Measurements from ENCODE around the gene NRSN1.

NRSN1 gene

DNA sequence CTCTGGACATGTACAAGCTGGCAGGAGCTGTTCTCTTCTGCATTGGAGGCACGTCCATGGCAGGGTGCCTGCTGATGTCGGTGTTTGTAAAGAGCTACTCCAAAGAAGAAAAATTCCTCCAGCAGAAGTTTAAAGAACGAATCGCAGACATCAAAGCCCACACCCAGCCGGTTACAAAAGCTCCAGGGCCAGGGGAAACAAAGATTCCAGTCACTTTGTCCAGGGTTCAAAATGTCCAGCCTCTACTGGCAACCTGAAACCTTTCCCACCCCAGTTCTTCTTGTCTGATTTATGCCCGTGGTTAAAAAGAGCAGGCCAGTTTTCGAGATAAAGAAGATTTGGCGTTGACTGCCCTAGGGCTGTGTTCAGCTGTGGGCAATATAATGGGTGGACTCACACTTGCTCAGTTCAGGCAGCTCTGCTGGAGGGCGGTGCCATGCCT is 19.7 kb downstream of the NRSN1 start:
- DNase-seq = no peak

DNA sequence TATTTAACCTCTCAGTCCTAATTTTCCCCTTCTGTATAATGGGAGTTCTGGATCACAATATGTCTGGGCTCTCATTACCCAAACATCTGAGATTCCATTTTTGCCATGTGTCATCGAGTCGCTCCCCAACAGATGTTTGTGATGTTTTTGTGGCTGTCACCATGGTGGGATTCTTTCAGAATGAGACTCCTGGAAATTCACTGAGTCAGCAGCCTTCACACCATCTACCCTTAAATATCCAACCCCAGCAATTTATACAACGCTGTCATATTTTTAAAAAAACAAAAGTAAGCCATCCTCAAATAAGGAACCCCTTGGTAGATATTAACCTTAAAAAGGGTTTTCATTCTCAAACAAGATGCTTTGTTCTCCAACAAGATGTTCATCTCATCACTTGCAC is 20.9 kb downstream of the NRSN1 start:
- DNase-seq = no peak

DNA sequence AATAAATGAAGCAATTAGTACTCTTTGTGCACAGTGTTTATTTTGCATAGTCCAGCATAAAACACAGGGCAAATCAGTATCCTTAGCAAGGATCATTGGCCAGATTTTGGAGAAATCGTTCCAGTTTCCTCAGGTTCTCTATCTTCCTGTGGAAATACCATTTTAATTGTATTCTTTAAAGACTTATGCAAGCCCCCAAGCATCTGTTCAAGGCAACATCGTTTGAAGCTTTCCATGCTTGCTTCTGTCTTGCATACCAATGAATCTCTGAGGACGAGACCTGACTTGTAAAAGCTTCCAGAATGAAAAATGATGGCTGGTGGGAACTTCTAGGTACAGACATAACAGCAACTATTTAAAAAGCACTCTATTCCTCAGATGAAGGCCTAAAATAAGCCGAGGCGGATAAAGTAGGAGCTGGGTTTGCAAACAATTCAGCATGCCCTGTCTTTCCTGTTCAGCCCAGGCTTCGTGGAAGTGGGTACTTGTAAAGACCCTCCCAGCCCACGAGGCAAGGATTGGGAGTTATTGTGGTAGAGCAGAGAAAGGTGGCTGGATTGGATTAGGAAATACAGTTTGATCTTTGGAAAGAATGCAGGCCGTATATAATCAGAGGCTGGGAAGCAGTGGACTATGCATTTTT is 21.6 kb downstream of the NRSN1 start:
- no peak for DNase-seq

DNA sequence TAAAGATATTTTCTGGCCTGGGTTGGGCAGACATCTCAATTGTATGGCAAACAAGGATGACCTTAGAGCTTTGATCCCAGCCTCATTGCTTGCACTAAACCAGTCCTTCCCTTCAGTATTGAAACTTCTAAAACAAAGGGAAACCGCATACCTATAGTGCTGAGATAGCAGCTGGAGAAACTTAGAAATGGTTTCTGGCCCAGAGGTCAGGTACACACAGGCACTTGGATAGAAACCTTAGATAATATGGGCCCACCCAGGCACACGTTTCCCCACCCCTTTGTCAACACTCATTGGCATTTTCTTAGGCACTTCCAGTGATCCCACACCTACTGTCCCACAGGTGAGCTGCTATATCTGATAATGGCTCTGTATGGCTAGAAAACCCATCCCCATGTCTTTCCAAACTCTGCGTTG is 22.1 kb downstream of the NRSN1 start:
- DNase-seq = no peak

DNA sequence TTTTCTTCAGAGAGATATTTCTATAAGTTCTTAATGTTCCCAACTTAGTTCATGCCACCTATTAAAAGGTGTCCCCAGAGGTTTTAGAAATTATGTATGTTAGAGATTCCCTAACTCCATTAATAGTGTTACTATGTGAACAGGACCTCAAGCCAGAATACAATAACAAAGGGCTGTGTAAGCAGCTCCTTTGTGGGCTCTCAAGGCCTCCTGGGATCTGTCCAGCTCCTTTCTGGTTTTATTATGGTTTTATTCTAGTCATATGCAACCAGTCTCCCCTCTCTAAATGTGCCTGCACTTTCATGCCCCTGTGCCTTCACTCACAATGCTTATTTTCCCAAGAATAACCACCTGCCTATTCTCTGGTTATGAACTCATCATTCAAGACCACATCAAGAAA is 22.7 kb downstream of the NRSN1 start:
- DNase-seq = no peak

DNA sequence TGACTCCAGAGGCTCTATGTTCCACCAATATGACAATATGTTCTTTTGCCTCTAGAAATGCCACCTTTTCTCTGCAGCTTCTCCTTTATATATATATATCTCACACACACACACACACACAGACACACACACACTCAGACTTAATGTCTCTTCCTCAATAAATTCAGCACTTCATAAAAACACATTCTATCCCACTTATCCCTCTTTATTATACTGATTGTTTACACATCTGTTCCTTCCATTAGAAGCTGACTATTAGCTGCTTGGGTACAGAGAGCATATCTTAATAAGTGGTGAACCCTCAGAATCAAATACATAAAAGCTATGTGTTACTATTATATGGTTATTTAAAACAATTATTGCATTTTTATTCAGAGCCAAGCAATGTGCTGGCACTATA is 23.3 kb downstream of the NRSN1 start:
- DNase-seq = no peak

DNA sequence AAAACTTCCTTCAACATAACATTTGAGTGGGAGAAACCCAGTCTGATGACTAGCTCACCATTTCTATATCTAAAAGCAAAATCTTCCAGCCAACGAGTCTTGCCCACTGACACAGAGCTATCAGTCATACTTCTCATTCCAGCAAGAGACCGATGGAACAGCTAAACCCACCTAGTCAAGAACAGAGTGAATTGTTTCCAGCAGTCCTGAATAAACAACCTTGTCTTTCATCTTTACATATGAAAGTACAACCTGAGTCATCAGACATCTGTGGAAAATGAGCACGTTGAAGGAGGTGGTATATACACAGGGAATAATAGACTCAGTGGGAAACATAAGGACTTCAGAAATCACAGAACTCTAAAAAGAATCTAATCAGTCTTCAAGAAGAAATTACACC is 23.8 kb downstream of the NRSN1 start:
- DNase-seq = no peak

DNA sequence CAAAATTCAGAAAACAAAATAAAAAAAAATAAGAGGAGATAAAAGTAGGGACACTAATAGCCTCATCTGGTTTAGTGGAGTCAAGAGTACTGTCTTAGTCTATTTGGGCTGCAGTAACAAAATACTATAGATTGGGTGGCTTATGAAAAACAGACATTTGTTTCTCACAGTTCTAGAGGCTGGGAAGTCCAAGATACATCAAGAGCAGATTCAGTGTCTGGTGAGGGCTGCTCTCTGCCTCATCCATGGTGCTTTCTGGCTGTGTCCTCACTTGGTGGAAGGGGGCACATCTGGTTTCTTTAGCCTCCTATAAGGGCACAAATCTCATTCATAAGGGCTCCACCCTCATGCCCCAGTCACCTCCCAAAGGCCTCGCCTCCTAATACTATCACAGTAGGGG is 26.0 kb downstream of the NRSN1 start:
- DNase-seq = no peak

DNA sequence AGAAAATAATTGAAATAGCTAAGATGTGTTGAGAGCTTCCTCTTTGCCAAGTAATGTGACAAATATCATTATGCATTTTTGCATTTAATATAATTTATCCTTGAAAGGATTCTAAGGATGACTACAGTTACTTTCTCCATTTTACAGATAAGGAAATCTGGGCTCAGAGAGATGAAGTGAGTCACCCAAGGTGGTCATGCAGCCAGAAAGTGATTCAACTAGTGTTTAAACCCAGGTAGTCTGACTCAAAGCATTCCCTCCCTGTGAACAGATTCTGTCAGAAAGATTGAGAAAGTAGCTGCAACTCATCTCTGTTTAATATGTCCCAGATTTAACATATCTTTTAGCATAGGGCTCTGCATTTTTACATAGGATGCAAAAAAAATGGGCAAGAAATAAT is 28.1 kb downstream of the NRSN1 start:
- no peak for DNase-seq

DNA sequence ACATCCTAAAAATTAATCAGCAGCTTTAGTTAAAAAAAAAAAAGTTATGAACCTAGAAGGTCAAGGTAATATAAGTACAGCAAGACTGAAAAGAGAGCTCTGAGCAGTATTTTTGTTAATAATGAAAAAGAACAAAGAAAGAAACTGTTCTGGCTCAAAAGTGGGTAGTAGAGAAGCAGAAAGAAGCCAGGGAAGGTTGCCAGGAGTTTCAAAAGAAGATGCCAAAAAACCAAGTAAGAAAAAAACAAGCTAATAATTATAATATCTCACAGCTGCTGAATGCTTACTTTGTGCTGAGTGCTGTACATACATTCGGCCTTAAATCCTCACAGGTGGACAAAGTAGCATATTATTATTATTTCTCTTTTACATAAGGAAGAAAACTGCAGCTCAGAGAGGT is 31.9 kb downstream of the NRSN1 start:
- no peak for DNase-seq

DNA sequence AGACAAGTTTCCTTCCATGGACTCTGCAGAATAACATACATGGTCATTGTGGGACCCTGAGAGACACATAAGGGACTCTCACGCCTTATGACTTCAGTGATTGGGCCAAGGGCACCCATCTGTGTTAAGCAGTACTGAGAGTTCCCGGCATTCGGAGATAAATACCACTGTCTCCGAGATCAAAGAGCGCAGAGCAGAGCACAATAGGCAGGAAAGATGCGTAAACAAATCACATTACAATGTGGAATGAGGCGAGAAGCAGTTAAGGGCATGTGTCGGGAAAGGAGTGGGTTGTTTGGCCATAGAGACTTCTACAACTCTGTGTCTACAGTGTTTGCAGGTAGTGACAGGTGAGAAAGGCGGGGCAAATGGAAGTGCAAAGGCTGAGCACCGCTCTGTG is 57.6 kb downstream of the NRSN1 start:
- no peak for DNase-seq

DNA sequence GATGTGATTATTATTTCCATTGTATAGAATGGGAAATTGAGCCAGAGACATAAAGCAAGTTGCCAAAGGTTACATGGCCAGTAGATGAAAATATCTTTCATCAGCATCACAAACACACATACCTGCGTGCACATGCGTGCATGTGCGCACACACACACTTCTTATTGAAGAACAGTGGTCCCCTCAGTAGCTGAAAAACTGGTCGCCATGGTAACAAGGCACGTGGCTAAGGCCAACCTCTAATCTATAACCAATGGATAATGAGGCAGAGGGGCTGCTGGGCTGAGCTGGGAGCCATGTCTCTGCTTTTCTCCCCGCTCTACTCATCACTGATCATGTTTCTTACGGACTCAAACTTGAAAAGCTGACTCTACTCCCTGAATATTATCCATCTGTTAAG is 60.3 kb downstream of the NRSN1 start:
- no peak for DNase-seq

DNA sequence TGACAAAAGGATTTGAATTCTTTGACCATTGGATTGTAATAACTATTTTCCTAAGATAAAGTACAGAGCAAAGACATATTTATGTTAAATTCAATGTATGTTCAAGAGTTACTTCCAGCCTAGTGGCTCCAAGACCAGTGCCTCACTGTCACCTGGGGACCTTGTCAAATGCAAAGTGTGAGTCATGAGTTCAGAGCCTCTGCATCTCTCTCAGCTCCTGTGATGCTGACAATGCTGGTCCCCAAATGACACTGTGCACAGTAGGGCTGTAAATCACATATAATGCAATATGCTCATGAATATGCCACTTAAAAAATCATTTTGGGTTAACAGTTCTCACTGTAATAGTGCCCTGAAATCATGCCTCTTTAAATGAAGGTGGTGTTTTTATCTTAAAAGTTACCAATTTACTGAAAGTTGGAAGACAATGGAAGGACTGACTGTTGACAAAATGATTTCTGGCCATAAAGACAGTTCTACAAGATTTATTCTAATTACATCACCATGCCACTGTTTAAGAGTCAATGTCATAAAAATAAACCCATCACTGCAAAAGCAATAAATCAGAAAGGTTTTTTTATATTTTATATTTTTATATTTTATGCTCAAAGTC is 62.1 kb downstream of the NRSN1 start:
- DNase-seq = no peak

DNA sequence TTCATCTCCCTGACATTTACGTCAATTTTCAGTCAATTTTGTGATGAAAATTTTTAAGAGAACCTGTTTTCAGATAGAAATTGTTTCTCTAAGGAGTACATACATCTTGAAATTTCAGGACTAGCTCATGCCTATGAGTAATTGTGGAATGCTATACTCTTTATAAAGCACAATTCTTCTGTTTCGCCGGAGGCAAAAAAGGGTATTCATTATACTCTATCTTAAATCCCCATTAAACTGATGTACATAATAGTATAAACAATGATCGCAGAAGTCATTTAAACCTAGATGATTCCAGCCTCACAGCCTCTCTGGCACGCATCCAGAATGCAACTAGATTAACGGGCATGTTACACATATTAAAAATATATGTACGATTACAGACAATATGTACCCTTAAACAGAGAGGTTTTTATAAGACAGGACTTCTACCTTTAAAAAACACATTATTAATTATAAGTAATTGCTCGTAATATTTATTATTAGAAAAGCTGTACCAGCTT is 62.6 kb downstream of the NRSN1 start:
- DNase-seq = no peak

DNA sequence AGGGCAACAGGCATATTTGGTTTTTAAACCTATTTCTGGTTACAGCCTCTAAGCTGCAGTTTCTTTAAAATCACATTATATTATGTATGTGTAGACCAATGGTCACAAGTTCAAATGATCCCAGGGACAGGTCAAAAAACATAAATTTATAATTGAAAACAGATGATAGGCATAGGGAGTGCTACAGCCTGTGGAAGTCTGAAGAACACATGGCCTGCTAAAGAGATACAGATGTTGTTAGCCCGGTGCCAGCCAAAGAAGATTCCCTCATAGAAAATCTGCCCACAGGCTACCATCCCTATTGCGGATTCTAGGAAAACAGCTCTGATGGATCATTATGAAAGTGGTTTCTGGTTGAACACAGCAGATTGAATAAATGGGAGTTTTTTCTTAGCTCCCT is 65.3 kb downstream of the NRSN1 start:
- no peak for DNase-seq

DNA sequence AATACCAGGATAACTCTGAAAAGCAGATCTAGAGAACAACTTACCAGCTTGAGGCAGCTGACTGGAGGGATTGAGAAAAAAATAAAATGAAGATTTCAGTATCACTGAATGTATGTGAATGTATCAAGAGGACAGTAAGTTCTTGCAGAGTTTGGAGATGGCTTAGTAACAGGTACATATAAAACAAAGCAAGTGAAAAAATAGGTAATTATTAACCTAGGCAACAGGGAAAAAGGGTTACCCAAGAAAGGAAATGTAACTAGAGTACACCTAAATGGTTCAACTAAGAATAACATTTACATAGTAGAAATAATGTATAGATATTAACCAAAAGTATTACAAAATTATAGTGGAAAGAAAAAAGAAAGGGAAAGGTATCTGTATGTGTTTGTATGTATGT is 67.3 kb downstream of the NRSN1 start:
- DNase-seq = no peak

DNA sequence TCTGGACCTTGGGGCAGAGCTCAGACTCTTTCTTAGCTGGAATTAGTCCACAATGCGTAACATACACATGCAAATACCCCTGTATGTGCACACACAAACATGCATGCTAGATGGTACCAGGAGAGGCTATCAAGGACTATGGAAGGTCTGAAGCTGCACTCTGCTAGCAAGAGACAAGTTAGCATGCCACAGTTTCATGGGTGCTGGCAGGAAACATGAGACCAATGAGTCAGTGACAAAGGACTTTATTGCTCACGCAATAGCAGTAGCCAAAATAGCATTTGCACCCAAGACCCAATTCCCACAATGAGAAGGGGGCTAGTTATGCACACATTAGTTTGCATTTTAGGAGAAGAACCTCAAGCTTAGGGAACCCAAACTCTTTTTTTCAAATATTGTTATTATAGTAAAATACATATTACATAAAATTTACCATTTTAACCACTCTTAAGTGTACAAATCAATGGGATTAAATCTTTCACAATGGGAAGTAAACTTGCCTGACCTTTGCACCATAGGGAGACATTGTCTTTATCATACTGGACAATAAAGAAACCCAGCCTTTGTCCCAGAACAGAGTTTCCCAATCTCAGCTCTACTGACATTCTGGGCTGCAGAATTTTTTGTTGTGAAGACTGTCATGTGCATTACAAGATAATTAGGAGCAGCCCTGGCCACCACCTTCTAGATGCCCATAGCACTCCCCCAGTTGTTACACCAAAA is 69.1 kb downstream of the NRSN1 start:
- no peak for DNase-seq

DNA sequence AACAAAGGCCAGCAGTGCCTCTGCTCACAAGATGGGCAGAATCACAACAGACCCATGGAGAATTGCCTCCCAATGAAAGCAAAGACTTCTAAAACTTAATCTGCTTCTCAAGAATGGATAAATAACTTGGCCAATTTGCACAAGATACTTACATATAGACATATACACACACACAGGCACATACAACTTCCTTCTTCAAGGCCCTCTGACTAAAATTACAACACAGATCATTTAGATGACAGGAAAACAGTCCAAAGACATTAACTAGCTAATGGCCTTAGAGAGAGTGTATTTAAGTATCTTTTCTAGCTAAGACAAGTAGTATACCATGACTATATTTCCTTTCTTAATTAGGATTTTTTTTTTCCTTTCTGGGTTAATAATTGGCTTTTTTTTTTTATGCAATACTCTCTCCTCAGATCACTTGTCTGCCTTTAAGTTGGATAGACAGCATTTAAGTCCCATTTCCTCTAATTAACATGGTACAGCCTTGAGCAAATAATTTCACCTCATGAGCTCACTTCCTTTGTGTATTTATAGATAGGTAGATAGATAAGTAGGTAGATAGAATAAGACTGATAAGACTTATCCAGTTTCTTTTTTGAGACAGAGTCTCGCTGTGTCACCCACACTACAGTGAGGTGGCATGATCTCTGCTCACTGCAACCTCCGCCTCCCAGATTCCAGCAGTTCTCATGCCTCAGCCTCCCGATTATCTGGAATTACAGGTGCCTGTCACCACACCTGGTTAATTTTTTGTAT is 70.0 kb downstream of the NRSN1 start:
- DNase-seq = no peak

All from activated CD8-positive, alpha-beta memory T cell treated with anti-CD3 and anti-CD28 coated beads, Interleukin-2, amount 50 U/mL, for 4 hours (primary cell).